ENCODE results near the gene VGLL4.
"Not testable (repeated sequence)": the region's sequence is repeated elsewhere in the genome, so short reads cannot be mapped to it uniquely, and the experiment has no call there.

Gene VGLL4

GRCh38 chr3:11523572-11524101, 120.1 kb downstream of the VGLL4 start:
- DNase-seq: no peak

- DNase-seq: no peak
Measured at GRCh38 chr3:11522953-11523571, 120.7 kb downstream of the VGLL4 start.

- no peak for DNase-seq
Measured at GRCh38 chr3:11522398-11522715, 121.4 kb downstream of the VGLL4 start.

GRCh38 chr3:11521167-11521566, 122.5 kb downstream of the VGLL4 start:
- no peak for DNase-seq

GRCh38 chr3:11517601-11518000, 126.1 kb downstream of the VGLL4 start:
- no peak for DNase-seq

- no peak for DNase-seq
Measured at GRCh38 chr3:11514191-11514821, 129.4 kb downstream of the VGLL4 start.

- DNase-seq: no peak
Measured at GRCh38 chr3:11513817-11514135, 129.9 kb downstream of the VGLL4 start.

- not testable (repeated sequence) for DNase-seq
Measured at GRCh38 chr3:11513125-11513816, 130.4 kb downstream of the VGLL4 start.

GRCh38 chr3:11511606-11512005, 132.1 kb downstream of the VGLL4 start:
- not testable (repeated sequence) for DNase-seq

- DNase-seq: no peak
Measured at GRCh38 chr3:11510356-11510755, 133.4 kb downstream of the VGLL4 start.

GRCh38 chr3:11510001-11510340, 133.7 kb downstream of the VGLL4 start:
- no peak for DNase-seq

GRCh38 chr3:11509173-11510000, 134.3 kb downstream of the VGLL4 start:
- DNase-seq: no peak

- no peak for DNase-seq
Measured at GRCh38 chr3:11508346-11509172, 135.2 kb downstream of the VGLL4 start.

- peak in 1 of 5 experiments; percentile 9 for DNase-seq
Measured at GRCh38 chr3:11507719-11508118, 136.0 kb downstream of the VGLL4 start.

Measured in T-helper 2 cell (primary cell).